ENCODE results near the gene FLG.
"Not testable (repeated sequence)": the region's sequence is repeated elsewhere in the genome, so short reads cannot be mapped to it uniquely, and the experiment has no call there.

The FLG gene

DNA sequence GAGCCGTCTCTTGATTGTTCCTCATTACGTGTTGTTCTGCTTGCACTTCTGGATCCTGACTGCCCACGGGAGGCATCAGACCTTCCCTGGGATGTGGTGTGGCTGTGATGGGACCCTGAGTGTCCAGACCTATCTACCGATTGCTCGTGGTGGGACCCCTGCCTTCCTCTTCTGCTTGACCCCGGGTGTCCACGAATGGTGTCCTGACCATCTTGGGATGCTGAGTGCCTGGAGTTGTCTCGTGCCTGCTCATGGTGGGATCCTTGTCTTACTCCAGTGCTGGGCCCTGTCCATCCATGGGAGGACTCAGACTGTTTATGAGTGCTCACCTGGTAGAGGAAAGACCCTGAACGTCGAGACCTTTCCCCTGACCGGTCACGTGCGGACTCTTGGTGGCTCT is 12.9 kb downstream of the FLG start:
- H3K27me3 Mint-ChIP-seq; H3K4me3 Mint-ChIP-seq; H3K27ac Mint-ChIP-seq; H3K4me1 Mint-ChIP-seq (ENCODE audit: low read depth); H3K36me3 Mint-ChIP-seq (ENCODE audit: low read depth); intact Hi-C loops (cut with micrococcal nuclease): not testable (repeated sequence)
- peaks cover 73% of the 10 kb centered on the region for H3K9me3 Mint-ChIP-seq

DNA sequence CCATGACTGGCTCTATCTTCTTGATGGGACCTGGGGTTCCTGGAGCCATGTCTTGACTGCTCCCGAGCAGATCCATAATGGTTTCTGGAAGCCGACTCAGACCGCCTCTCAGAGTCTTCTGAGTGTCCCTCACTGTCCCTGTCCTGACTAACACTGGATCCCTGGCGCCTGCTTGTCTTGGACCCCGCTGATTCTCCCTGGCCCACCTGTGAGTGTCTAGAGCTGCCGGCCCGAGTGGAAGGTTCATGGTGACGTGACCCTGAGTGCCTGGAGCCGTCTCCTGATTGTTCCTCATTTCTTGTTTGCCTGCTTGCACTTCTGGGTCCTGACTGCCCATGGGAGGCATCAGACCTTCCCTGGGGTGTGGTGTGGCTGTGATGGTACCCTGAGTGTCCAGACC is 15.1 kb downstream of the FLG start:
- Mint-ChIP-seq H3K36me3 (ENCODE audit: low read depth) (no peaks in the 10 kb centered on the region), H3K9me3 (peaks cover 77% of the 10 kb centered on the region), H3K4me1 (ENCODE audit: low read depth) (peaks cover 6% of the 10 kb centered on the region), H3K27me3 (no peaks in the 10 kb centered on the region), H3K27ac (no peak overlapping the region), H3K4me3 (no peak overlapping the region)
- intact Hi-C loops (cut with micrococcal nuclease) = no loop called here

DNA sequence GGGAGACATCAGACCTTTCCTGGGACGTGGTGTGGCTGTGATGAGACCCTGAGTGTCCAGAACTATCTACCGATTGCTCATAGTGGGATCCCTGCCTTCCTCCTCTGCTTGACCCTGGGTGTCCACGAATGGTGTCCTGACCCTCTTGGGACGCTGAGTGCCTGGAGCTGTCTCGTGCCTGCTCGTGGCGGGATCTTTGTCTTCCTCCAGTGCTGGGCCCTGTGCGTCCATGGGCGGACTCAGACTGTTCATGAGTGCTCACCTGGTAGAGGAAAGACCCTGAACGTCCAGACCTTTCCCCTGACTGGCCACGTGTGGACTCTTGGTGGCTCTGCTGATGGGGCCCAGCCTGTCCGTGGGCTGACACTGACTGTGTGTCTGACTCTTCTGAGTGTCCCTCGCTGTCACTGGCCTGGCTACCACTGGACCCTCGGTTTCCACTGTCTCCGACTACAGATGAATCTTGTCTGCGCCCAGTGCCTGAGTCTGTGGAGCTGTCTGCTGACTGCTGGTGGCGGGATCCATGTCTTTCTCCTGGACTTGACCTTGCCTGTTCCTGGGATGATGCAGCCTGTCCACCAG is 15.6 kb downstream of the FLG start:
- intact Hi-C loops (cut with micrococcal nuclease); H3K27me3 Mint-ChIP-seq; H3K36me3 Mint-ChIP-seq (ENCODE audit: low read depth); H3K27ac Mint-ChIP-seq; H3K4me3 Mint-ChIP-seq; H3K4me1 Mint-ChIP-seq (ENCODE audit: low read depth): not testable (repeated sequence)
- peaks cover 81% of the 10 kb centered on the region for H3K9me3 Mint-ChIP-seq

DNA sequence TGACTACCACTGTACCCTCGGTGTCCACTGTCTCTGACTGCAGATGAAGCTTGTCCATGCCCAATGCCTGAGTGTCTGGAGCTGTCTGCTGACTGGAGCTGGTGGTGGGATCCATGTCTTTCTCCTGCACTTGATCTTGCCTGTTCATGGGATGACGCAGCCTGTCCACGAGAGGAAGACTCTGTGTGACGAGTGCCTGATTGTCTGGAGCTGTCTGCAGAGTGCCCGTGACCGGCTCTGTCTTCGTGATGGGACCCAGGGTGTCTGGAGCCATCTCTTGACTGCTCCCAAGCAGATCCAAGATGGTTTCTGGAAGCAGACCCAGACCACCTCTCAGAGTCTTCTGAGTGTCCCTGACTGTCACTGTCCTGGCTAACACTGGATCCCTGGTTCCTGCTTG is 16.3 kb downstream of the FLG start:
- H3K36me3 Mint-ChIP-seq (ENCODE audit: low read depth); H3K27me3 Mint-ChIP-seq; H3K4me1 Mint-ChIP-seq (ENCODE audit: low read depth); H3K4me3 Mint-ChIP-seq; intact Hi-C loops (cut with micrococcal nuclease); H3K27ac Mint-ChIP-seq: not testable (repeated sequence)
- H3K9me3 Mint-ChIP-seq = peaks cover 79% of the 10 kb centered on the region

DNA sequence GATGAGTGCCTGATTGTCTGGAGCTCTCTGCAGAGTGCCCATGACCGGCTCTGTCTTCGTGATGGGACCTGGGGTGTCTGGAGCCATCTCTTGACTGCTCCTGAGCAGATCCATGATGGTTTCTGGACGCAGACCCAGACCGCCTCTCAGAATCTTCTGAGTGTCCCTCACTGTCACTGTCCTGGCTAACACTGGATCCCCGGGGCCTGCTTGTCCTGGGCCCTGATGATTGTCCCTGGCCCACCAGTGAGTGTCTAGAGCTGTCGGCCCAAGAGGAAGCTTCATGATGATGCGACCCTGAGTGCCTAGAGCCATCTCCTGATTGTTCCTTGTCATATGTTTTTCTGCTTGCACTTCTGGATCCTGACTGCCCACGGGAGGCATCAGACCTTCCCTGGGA is 17.1 kb downstream of the FLG start:
- H3K36me3 Mint-ChIP-seq (ENCODE audit: low read depth); H3K27ac Mint-ChIP-seq; H3K4me3 Mint-ChIP-seq; H3K27me3 Mint-ChIP-seq; intact Hi-C loops (cut with micrococcal nuclease); H3K4me1 Mint-ChIP-seq (ENCODE audit: low read depth): not testable (repeated sequence)
- H3K9me3 Mint-ChIP-seq = peaks cover 78% of the 10 kb centered on the region

DNA sequence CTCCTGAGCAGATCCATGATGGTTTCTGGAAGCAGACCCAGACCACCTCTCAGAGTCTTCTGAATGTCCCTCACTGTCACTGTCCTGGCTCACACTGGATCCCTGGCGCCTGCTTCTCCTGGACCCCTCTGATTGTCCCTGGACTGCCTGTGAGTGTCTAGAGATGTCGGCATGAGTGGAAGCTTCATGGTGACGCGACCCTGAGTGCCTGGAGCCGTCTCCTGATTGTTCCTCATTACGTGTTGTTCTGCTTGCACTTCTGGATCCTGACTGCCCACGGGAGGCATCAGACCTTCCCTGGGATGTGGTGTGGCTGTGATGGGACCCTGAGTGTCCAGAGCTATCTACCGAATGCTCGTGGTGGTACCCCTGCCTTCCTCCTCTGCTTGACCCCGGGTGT is 18.9 kb downstream of the FLG start:
- H3K4me1 Mint-ChIP-seq (ENCODE audit: low read depth); H3K27me3 Mint-ChIP-seq; H3K27ac Mint-ChIP-seq; H3K4me3 Mint-ChIP-seq; H3K36me3 Mint-ChIP-seq (ENCODE audit: low read depth); intact Hi-C loops (cut with micrococcal nuclease): not testable (repeated sequence)
- peaks cover 60% of the 10 kb centered on the region for H3K9me3 Mint-ChIP-seq

DNA sequence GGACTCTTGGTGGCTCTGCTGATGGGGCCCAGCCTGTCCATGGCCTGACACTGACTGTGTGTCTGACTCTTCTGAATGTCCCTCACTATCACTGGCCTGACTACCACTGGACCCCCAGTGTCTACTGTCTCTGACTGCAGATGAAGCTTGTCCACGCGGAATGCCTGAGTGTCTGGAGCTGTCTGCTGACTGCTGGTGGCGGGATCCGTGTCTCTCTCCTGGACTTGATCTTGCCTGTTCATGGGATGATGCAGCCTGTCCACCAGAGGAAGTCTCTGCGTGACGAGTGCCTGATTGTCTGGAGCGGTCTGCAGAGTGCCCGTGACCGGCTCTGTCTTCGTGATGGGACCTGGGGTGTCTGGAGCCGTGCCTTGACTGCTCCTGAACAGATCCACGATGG is 20.3 kb downstream of the FLG start:
- H3K27ac Mint-ChIP-seq; intact Hi-C loops (cut with micrococcal nuclease): not testable (repeated sequence)

DNA sequence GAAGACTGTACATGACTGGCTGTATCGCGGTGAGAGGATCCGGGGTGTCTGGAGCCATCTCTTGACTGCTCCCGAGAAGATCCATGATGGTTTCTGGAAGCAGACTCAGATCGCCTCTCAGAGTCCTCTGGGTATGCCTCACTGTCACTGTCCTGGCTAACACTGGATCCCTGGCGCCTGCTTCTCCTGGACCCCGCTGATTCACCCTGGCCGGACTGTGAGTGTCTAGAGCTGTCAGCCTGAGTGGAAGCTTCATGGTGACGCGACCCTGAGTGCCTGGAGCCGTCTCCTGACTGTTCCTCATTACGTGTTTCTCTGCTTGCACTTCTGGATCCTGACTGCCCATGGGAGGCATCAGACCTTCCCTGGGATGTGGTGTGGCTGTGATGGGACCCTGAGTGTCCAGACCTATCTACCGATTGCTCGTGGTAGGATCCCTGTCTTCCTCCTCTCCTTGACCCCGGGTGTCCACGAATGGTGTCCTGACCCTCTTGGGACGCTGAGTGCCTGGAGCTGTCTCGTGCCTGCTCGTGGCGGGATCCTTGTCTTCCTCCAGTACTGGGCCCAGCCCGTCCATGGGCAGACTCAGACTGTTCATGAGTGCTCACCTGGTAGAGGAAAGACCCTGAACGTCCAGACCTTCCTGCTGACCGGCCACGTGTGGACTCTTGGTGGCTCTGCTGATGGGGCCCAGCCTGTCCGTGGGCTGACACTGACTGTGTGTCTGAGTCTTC is 21.7 kb downstream of the FLG start:
- H3K27ac Mint-ChIP-seq; H3K36me3 Mint-ChIP-seq (ENCODE audit: low read depth); H3K27me3 Mint-ChIP-seq; H3K4me3 Mint-ChIP-seq; intact Hi-C loops (cut with micrococcal nuclease); H3K4me1 Mint-ChIP-seq (ENCODE audit: low read depth): not testable (repeated sequence)
- H3K9me3 Mint-ChIP-seq = peaks cover 32% of the 10 kb centered on the region

More for the DNA sequence above, 20.3 kb downstream of the FLG start:
- not testable (repeated sequence) for H3K4me3 Mint-ChIP-seq; H3K4me1 Mint-ChIP-seq (ENCODE audit: low read depth); H3K27me3 Mint-ChIP-seq; H3K36me3 Mint-ChIP-seq (ENCODE audit: low read depth)
- peaks cover 46% of the 10 kb centered on the region for H3K9me3 Mint-ChIP-seq

DNA sequence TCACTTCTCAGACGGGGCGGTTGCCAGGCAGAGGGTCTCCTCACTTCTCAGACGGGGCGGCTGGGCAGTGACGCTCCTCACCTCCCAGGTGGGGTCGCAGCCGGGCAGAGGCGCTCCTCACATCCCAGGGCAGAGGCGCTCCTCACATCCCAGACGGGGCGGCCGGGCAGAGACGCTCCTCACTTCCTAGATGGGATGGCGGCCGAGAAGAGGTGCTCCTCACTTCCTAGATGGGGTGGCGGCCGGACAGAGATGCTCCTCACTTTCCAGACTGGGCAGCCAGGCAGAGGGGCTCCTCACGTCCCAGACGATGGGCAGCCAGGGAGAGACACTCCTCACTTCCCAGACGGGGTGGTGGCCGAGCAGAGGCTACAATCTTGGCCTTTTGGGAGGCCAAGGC is 68.6 kb downstream of the FLG start:
- H3K27me3 Mint-ChIP-seq; H3K4me1 Mint-ChIP-seq (ENCODE audit: low read depth); H3K27ac Mint-ChIP-seq; H3K36me3 Mint-ChIP-seq (ENCODE audit: low read depth); H3K4me3 Mint-ChIP-seq; intact Hi-C loops (cut with micrococcal nuclease): not testable (repeated sequence)
- peaks cover 12% of the 10 kb centered on the region for H3K9me3 Mint-ChIP-seq

All from dendritic cell treated with granulocyte-macrophage colony-stimulating factor and Interleukin-4, amounts not matched to agents 40 ng/mL and 50 ng/mL, for 4 days (primary cell).